ENCODE measurements around the gene C11orf71. TPM values are rescaled to one million over a fixed set of nuclear protein-coding genes. Genes with fewer than 3 reads are reported as not detected.

The C11orf71 gene
- total and polyA plus RNA-seq, 9 of the 15 experiments (the other 6 are each of a cell fraction or from before 2014, with no cell fraction given), result 2.9 to 15.1 (median 9.1) TPM

- no peak for TF ChIP-seq KDM2B (CRISPR knock-in tag; IDR thresholded peaks at IDR 0.05)
- peak in 1 of 2 experiments; percentile 20; a peak in 2 of 4 replicates for TF ChIP-seq ARNT (IDR thresholded peaks at IDR 0.05)
- TF ChIP-seq HNRNPK (IDR thresholded peaks at IDR 0.05; ENCODE audit: low read depth, low read length, poor library complexity, severe bottlenecking), result no peak
- peak; percentile 70; the same call in 1 of the 2 replicates for TF ChIP-seq ARID2 (IDR thresholded peaks at IDR 0.05)
- 0 out of 2 replicates have a peak, but pooled peaks have one; percentile 66 for TF ChIP-seq GATAD2A (IDR thresholded peaks at IDR 0.05)
- 0 out of 2 replicates have a peak, but pooled peaks have one; percentile 4 for TF ChIP-seq PKNOX1 (IDR thresholded peaks at IDR 0.05)
- TF ChIP-seq TCFL5 (CRISPR knock-in tag; conservative IDR thresholded peaks at IDR 0.05), result no peak
- 0 out of 2 replicates have a peak, but pooled peaks have one; percentile 31 for TF ChIP-seq SNIP1 (IDR thresholded peaks at IDR 0.05; ENCODE audit: low read depth)
- TF ChIP-seq UBTF (IDR thresholded peaks at IDR 0.05; ENCODE audit: borderline replicate concordance in 1 of 2, low read depth in 2 of 2, low read length in 2 of 2), result peak in 1 of 2 experiments; percentile 70; a peak in 1 of 4 replicates
- TF ChIP-seq ZNF239 (CRISPR knock-in tag; IDR thresholded peaks at IDR 0.05), result no peak
- no peak for TF ChIP-seq ZBTB17 (CRISPR knock-in tag; IDR thresholded peaks at IDR 0.05)
- TF ChIP-seq ZNF512 (tag; IDR thresholded peaks at IDR 0.05), result 0 out of 2 replicates have a peak, but pooled peaks have one; percentile 11
- TF ChIP-seq BCOR (IDR thresholded peaks at IDR 0.05), result 0 out of 2 replicates have a peak, but pooled peaks have one; percentile 36
- no peak for TF ChIP-seq OTX1 (CRISPR knock-in tag; IDR thresholded peaks at IDR 0.05)
- no peak; a peak in 1 of 4 replicates for TF ChIP-seq KDM4B (IDR thresholded peaks at IDR 0.05; ENCODE audit: borderline replicate concordance in 2 of 2, low read depth in 1 of 2)
- TF ChIP-seq NBN (IDR thresholded peaks at IDR 0.05; ENCODE audit: low read depth), result peak; percentile 69
- no peak for TF ChIP-seq PURB (CRISPR knock-in tag; IDR thresholded peaks at IDR 0.05; ENCODE audit: low read depth)
Measured at GRCh38 chr11:114400915-114401223, 558 bp upstream of the C11orf71 start (continued).
